GM20000 (cell line): ENCODE results near the gene XYLT1.
A peak's percentile ranks its signal among the peaks of the same experiment; 100 is the strongest.

Source experiments
- DNase-seq: peaks from one replicate; pipeline ENCODE4 v3.0.0; 2012; ENCODE audit warnings: low spot score
- CTCF ChIP-seq: IDR thresholded peaks from 2 replicates; pipeline ENCODE4 v1.5.1; 2012; ENCODE audit warnings: mild to moderate bottlenecking, control low read depth; ENCODE audit errors: extremely low read depth, missing control alignments

Gene XYLT1

GRCh38 chr16:17463335-17463734, 7.4 kb downstream of the XYLT1 start:
- no peak for TF ChIP-seq CTCF
- DNase-seq: no peak

- no peak for DNase-seq
- TF ChIP-seq CTCF: no peak
These were observed 8.6 kb downstream of the XYLT1 start for GRCh38 chr16:17461951-17462729.

- no peak for DNase-seq
- TF ChIP-seq CTCF: no peak
These were observed 9.9 kb downstream of the XYLT1 start for GRCh38 chr16:17460890-17461289.

GRCh38 chr16:17459903-17460521, 10.7 kb downstream of the XYLT1 start:
- no peak for TF ChIP-seq CTCF

GRCh38 chr16:17457997-17458396, 12.8 kb downstream of the XYLT1 start:
- DNase-seq: no peak
- TF ChIP-seq CTCF: no peak

More at GRCh38 chr16:17459903-17460521, 10.7 kb downstream of the XYLT1 start:
- peak; percentile 47 for DNase-seq

- no peak for TF ChIP-seq CTCF
These were observed 13.2 kb downstream of the XYLT1 start for GRCh38 chr16:17457513-17457912.

GRCh38 chr16:17454162-17454730, 16.5 kb downstream of the XYLT1 start:
- no peak for DNase-seq
- no peak for TF ChIP-seq CTCF

More at GRCh38 chr16:17457513-17457912, 13.2 kb downstream of the XYLT1 start:
- DNase-seq: no peak
